CD8-positive, alpha-beta memory T cell (primary cell): ENCODE results near the gene CFAP77. TPM values are rescaled to one million over a fixed set of nuclear protein-coding genes. Genes with fewer than 3 reads are reported as not detected.
A peak's percentile ranks its signal among the peaks of the same experiment; 100 is the strongest.

ENCODE experiments used
- CTCF ChIA-PET: fragments of 350-600 bp; sonication (Branson Sonifier 250); formaldehyde crosslinking; loops from one replicate; lab custom pipeline; 2021; ENCODE audit warnings: antibody characterized with exemption; lab: Charles Lee
- POLR2A ChIA-PET: fragments of 350-600 bp; sonication (Branson Sonifier 250); formaldehyde crosslinking; loops from one replicate; lab custom pipeline; 2021; ENCODE audit warnings: antibody characterized with exemption; lab: Charles Lee
- DNase-seq, 5 donors: peaks; one replicate each; pipeline versions ENCODE4 v3.0.0 to v3.0.0-alpha.2; 2020 to 2022; ENCODE audit warnings: mixed read lengths in 1 of 5
- H3K27ac ChIP-seq: one replicate; pipeline ENCODE4 v1.7.0; 2013; ENCODE audit warnings: low read depth, mild to moderate bottlenecking, low read length, moderate library complexity
- H3K27me3 ChIP-seq: 2 replicates; pipeline ENCODE4 v1.7.0; 2013; ENCODE audit warnings: low read length, mild to moderate bottlenecking; ENCODE audit not compliant: insufficient read depth, poor library complexity, severe bottlenecking
- H3K36me3 ChIP-seq: 2 replicates; pipeline ENCODE4 v1.7.0; 2013; ENCODE audit warnings: mild to moderate bottlenecking, low read length, moderate library complexity; ENCODE audit not compliant: insufficient read depth
- H3K4me1 ChIP-seq: 2 replicates; pipeline ENCODE4 v1.7.0; 2013; ENCODE audit warnings: mild to moderate bottlenecking, low read length, moderate library complexity; ENCODE audit not compliant: insufficient read depth
- H3K4me3 ChIP-seq: 2 replicates; pipeline ENCODE4 v1.7.0; 2013; ENCODE audit warnings: mild to moderate bottlenecking, low read length
- H3K9me3 ChIP-seq: 2 replicates; pipeline ENCODE4 v1.7.0; 2013; ENCODE audit warnings: mild to moderate bottlenecking, low read length
- H3K27ac Mint-ChIP-seq, 8 donors: one replicate each; pipeline ENCODE4 v1.8.0; 2020 to 2021; ENCODE audit warnings: mixed read lengths in 8 of 8, mild to moderate bottlenecking in 6 of 8, inconsistent platforms in 3 of 8, moderate library complexity in 3 of 8
- H3K27me3 Mint-ChIP-seq, 2 donors: one replicate each; pipeline ENCODE4 v1.8.0; 2020 to 2021; ENCODE audit warnings: mixed read lengths in 2 of 2, mild to moderate bottlenecking in 1 of 2, moderate library complexity in 1 of 2
- H3K36me3 Mint-ChIP-seq, 3 donors: one replicate each; pipeline ENCODE4 v1.8.0; 2020 to 2021; ENCODE audit warnings: mixed read lengths in 3 of 3, inconsistent platforms in 1 of 3, mild to moderate bottlenecking in 1 of 3
- H3K4me1 Mint-ChIP-seq, 3 donors: one replicate each; pipeline ENCODE4 v1.8.0; 2020 to 2021; ENCODE audit warnings: mixed read lengths in 3 of 3, inconsistent platforms in 1 of 3, mild to moderate bottlenecking in 1 of 3
- H3K4me3 Mint-ChIP-seq, 7 donors: one replicate each; pipeline ENCODE4 v1.8.0; 2020 to 2021; ENCODE audit warnings: mixed read lengths in 7 of 7, mild to moderate bottlenecking in 6 of 7, moderate library complexity in 4 of 7, inconsistent platforms in 2 of 7
- H3K9me3 Mint-ChIP-seq, 5 donors: one replicate each; pipeline ENCODE4 v1.8.0; 2020 to 2022; ENCODE audit warnings: mixed read lengths in 5 of 5, mild to moderate bottlenecking in 3 of 5, moderate library complexity in 2 of 5, inconsistent platforms in 1 of 5
- polyA plus RNA-seq: library from polyadenylated mRNA; unstranded; fragments of 300-500 nt; fragmentation: Illumina TruSeq; gene quantifications from one replicate; pipeline ENCODE4 v1.2.3, GENCODE V29; 2021
- total RNA-seq, 2 experiments: library from RNA; stranded (reverse); gene quantifications; one replicate each; pipeline ENCODE4 v1.2.3, GENCODE V29; 2021

CFAP77 gene
- total and polyA plus RNA-seq, 3 experiments from 2014 or later, result not detected

DNA sequence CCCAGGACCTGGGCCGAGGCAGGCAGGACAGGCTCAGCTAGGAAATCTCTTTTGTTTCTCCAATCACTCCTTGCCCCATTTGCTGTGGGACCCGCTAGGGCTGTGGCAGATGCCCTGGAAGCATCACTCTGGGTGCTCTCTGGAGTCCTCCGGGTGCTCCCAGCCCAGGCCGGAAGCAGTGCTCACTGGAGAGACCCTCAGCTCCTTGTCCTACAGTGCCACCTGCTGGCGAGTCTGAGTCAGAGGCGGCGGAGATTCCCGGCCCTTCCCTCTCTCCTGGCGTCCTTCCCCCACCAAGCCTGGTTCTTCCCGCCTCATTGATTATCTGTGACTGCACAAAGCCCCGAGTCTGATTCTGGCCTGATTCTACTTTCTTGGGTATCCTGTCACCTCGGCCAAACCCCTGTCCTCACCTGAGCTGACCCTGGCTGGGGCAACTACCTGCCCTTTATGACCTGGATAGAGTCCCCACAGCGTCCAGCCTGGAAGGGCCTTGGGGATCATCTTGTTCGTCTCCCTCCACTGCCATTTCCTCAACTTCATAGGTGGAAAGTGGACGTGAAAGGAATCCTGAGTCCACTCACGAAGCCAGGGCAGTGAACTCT lies 165.1 kb downstream of the CFAP77 start:
- peaks cover 52 to 66% of the 10 kb centered on the region in 2 donors for H3K27me3 Mint-ChIP-seq
- no peaks in the 10 kb centered on the region for H3K9me3 Mint-ChIP-seq
- Histone ChIP-seq H3K27ac (no peak overlapping the region), H3K4me1 (no peaks in the 10 kb centered on the region), H3K4me3 (no peak overlapping the region), H3K36me3 (no peaks in the 10 kb centered on the region), H3K9me3 (no peaks in the 10 kb centered on the region), H3K27me3 (peaks cover 35% of the 10 kb centered on the region)
- no peak overlapping the region for H3K27ac Mint-ChIP-seq
- ChIA-PET CTCF (interaction anchor here (1.7 kb wide), 1 partner anchor 165 kb away, joined by 4 read pairs; the partner anchor contains the start of gene CFAP77), POLR2A (no interaction called here)
- H3K4me1 Mint-ChIP-seq, result peaks cover 0 to 1% (median 0%) of the 10 kb centered on the region in 3 donors
- DNase-seq, result peak in 4 of 5 donors; percentile 27 to 60 (median 40)
- H3K4me3 Mint-ChIP-seq, result no peak overlapping the region
- no peaks in the 10 kb centered on the region for H3K36me3 Mint-ChIP-seq

DNA sequence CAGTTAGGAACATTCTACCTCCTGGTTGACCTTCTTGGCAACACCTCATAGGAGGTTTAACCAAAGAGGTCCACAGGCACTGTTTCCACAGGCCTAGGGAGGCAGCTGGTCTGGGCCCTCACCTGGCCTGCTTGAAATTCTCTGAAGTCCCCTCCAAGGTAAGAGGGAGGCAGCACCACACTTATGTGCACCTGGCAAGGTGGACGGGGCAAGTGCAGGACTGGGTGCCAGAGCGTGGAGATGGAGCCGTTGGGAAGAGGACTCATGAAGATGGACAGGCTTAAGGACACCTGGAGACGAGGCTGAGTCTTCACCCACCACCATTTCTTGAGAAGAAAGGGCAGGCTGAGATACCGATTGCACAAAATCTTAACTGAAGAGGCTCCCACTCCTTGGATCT lies 165.8 kb downstream of the CFAP77 start:
- Histone ChIP-seq H3K4me1 (no peaks in the 10 kb centered on the region), H3K4me3 (no peak overlapping the region), H3K27me3 (peaks cover 39% of the 10 kb centered on the region), H3K27ac (no peak overlapping the region), H3K9me3 (no peaks in the 10 kb centered on the region), H3K36me3 (no peaks in the 10 kb centered on the region)
- H3K36me3 Mint-ChIP-seq, result no peaks in the 10 kb centered on the region
- ChIA-PET POLR2A (no interaction called here), CTCF (no interaction called here)
- H3K27me3 Mint-ChIP-seq, result peaks cover 53 to 69% of the 10 kb centered on the region in 2 donors
- no peaks in the 10 kb centered on the region for H3K9me3 Mint-ChIP-seq
- peaks cover 0 to 1% (median 0%) of the 10 kb centered on the region in 3 donors for H3K4me1 Mint-ChIP-seq
- no peak overlapping the region for H3K27ac Mint-ChIP-seq
- no peak overlapping the region for H3K4me3 Mint-ChIP-seq
- no peak for DNase-seq

DNA sequence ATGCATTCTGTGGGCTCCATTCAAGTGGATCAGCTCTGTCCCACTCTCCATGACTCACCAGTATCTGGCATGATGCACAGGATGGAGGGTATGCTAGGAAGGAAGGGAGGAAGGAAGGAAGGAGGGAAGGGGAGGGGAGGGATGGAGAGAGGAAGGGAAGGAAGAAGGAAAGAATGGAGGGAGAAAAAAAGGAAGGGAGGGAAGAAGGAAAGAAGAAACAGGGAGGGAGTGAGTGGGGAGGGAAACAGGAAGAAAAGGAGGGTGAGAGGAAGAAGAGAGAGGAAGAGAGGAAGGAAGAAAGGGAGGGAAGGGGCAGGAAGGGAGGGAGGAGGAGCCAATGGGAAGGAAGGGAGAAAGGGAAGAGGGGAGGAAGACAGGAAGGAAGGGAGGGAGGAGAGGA lies 167.1 kb downstream of the CFAP77 start:
- H3K27me3 Mint-ChIP-seq, result peaks cover 65 to 71% of the 10 kb centered on the region in 2 donors
- Histone ChIP-seq H3K36me3 (no peaks in the 10 kb centered on the region), H3K4me1 (peaks cover 8% of the 10 kb centered on the region), H3K27me3 (peaks cover 50% of the 10 kb centered on the region), H3K27ac (no peak overlapping the region), H3K9me3 (no peaks in the 10 kb centered on the region), H3K4me3 (no peak overlapping the region)
- no peaks in the 10 kb centered on the region for H3K9me3 Mint-ChIP-seq
- ChIA-PET POLR2A (no interaction called here), CTCF (no interaction called here)
- no peak overlapping the region for H3K4me3 Mint-ChIP-seq
- H3K4me1 Mint-ChIP-seq, result peaks cover 8 to 11% (median 10%) of the 10 kb centered on the region in 3 donors
- peak overlapping the region in 1 of 8 donors; percentile 56 for H3K27ac Mint-ChIP-seq
- DNase-seq, result no peak
- H3K36me3 Mint-ChIP-seq, result no peaks in the 10 kb centered on the region

DNA sequence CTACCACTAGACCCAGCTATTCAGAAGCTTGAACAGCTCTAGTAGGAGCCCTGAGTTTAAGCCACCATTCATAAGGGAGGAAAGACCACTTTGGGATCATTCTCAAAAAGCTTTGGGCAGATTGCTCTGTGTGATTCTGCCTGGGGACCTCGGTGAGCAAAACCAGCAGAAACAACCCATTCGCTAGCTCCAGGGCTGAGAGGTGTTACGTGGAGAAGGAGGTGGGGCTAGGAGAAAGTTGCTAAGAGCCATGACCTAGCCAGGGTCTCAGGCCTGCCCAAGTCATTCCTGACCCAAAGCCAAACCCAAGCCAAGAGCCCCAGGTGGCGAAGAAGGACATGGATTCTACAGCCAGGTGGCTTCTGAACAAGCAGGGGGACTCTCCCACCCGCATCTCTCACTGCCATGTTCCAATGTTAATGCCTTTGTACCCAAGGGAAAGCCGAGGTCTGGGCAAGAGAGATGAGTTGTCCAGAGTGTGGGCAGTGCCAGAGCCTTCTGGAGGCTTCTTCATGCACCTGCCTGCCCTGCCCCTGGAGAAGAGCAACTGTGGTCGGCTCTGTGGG lies 168.4 kb downstream of the CFAP77 start:
- DNase-seq, result no peak
- peaks cover 68 to 73% of the 10 kb centered on the region in 2 donors for H3K27me3 Mint-ChIP-seq
- Histone ChIP-seq H3K4me3 (no peak overlapping the region), H3K27me3 (peaks cover 58% of the 10 kb centered on the region), H3K9me3 (no peaks in the 10 kb centered on the region), H3K27ac (no peak overlapping the region), H3K36me3 (no peaks in the 10 kb centered on the region), H3K4me1 (peaks cover 8% of the 10 kb centered on the region)
- ChIA-PET CTCF (no interaction called here), POLR2A (no interaction called here)
- H3K9me3 Mint-ChIP-seq, result no peaks in the 10 kb centered on the region
- H3K4me3 Mint-ChIP-seq, result no peak overlapping the region
- peak overlapping the region in 1 of 8 donors; percentile 56 for H3K27ac Mint-ChIP-seq
- no peaks in the 10 kb centered on the region for H3K36me3 Mint-ChIP-seq
- peaks cover 8 to 12% (median 11%) of the 10 kb centered on the region in 3 donors for H3K4me1 Mint-ChIP-seq

DNA sequence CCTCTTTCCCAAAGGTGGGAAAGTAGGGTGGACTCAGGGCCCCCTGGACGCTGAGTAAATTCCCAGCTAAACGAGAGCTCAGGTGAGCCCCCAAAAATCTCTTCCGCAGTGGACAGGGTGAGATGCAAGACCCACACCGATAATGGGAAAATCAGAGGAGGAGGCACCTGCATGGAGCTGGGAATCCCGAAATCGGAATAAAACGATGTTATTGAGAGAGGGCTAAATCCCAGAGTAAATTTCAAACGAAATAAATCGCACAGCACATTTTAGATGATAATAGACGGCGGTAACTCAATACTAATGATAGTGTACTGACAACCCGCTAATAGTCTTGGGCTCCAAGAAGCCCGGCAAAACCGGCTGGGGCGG lies 169.4 kb downstream of the CFAP77 start:
- no peaks in the 10 kb centered on the region for H3K9me3 ChIP-seq
- H3K36me3 ChIP-seq, result no peaks in the 10 kb centered on the region
- Mint-ChIP-seq H3K9me3 (no peaks in the 10 kb centered on the region), H3K4me1 (peaks cover 8 to 12% (median 11%) of the 10 kb centered on the region in 3 donors), H3K36me3 (peaks cover 0 to 1% (median 0%) of the 10 kb centered on the region in 3 donors), H3K27me3 (peaks cover 71 to 75% of the 10 kb centered on the region in 2 donors), H3K27ac (peak overlapping the region in 1 of 8 donors; percentile 27), H3K4me3 (no peak overlapping the region)
- peaks cover 62% of the 10 kb centered on the region for H3K27me3 ChIP-seq
- no peak for DNase-seq
- H3K4me3 ChIP-seq, result no peak overlapping the region
- ChIA-PET CTCF (interaction anchor here (0.7 kb wide), 1 partner anchor 8 kb away, joined by 3 read pairs; no protein-coding TSS in a partner anchor), POLR2A (no interaction called here)
- peaks cover 8% of the 10 kb centered on the region for H3K4me1 ChIP-seq
- no peak overlapping the region for H3K27ac ChIP-seq

DNA sequence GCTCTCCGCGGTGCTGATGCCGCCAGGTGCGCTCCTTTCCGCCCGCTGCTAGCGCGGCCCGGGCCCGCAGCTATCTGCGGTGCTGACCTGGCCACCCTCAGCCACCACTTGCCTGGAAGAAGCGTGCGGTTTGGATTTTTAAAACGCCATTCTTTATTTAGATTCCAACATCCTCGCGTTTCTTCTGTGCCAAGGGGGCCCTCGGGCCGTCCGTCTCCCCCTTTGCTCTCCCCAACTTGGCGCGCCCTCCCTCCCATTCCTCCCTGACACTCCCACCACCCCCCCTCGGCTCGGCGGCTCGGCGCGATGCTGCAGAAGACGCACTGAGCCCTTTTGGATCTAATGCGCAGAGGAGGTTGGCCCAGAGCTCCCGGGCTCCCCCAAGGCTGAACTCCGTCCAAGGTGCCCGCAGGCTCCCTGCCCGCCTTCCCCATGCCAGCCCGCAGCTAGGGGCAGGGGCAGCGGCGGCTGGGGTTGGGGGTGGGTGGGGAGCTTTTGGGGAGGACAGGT lies 172.3 kb downstream of the CFAP77 start, which contains the start of gene BARHL1:
BARHL1 (plus strand) TSS at position 331 of the 510 bp plus-strand sequence. CDS start 192 bp downstream, outside the sequence.
- Histone ChIP-seq H3K9me3 (no peaks in the 10 kb centered on the region), H3K4me1 (peaks cover 8% of the 10 kb centered on the region), H3K36me3 (no peaks in the 10 kb centered on the region), H3K27ac (no peak within 1 kb of the TSS), H3K4me3 (no peak within 1 kb of the TSS), H3K27me3 (peaks cover 81% of the 10 kb centered on the region)
- Mint-ChIP-seq H3K9me3 (no peaks in the 10 kb centered on the region), H3K4me1 (peaks cover 7 to 12% (median 11%) of the 10 kb centered on the region in 3 donors), H3K4me3 (peak within 1 kb of the TSS; percentile 73 to 87 (median 77)), H3K27me3 (peaks cover 72 to 74% of the 10 kb centered on the region in 2 donors), H3K27ac (peak within 1 kb of the TSS in 4 of 8 donors; percentile 34 to 78 (median 55)), H3K36me3 (peaks cover 0 to 1% (median 0%) of the 10 kb centered on the region in 3 donors)
- ChIA-PET CTCF (no interaction called here), POLR2A (no interaction called here)
- no peak for DNase-seq

DNA sequence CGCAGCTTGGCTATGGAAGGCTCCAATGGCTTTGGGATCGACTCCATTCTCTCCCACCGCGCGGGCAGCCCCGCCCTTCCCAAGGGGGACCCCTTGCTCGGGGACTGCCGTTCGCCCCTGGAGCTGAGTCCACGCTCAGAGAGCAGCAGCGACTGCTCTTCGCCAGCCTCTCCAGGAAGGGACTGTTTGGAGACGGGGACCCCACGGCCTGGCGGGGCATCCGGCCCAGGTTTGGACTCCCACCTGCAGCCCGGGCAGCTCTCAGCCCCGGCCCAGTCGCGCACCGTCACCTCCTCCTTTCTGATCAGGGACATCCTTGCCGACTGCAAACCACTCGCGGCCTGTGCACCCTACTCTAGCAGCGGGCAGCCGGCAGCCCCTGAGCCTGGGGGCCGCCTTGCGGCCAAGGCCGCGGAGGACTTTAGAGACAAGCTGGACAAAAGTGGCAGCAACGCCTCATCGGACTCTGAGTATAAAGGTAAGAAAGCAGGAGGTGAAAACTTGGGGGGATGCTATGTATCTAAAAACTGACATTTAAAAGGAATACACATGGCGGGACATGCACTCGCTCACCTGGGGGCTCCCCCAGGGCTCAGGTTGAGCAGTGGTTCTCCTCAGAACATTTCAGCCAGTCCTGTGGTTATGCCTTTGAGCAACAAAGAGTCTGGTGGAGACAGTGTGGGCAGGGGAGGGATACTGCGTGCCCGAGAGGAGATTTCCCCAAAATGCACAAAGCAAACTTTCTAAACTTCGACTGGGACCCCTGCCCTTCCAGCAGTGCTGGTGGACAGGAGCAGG lies 173.0 kb downstream of the CFAP77 start:
- Histone ChIP-seq H3K27ac (no peak overlapping the region), H3K9me3 (no peaks in the 10 kb centered on the region), H3K36me3 (no peaks in the 10 kb centered on the region), H3K4me3 (no peak overlapping the region), H3K27me3 (peaks cover 82% of the 10 kb centered on the region), H3K4me1 (peaks cover 8% of the 10 kb centered on the region)
- peaks cover 0 to 1% (median 0%) of the 10 kb centered on the region in 3 donors for H3K36me3 Mint-ChIP-seq
- POLR2A ChIA-PET, result no interaction called here
- peaks cover 7 to 12% (median 11%) of the 10 kb centered on the region in 3 donors for H3K4me1 Mint-ChIP-seq
- CTCF ChIA-PET, result no interaction called here
- H3K27ac Mint-ChIP-seq, result no peak overlapping the region
- H3K4me3 Mint-ChIP-seq, result peak overlapping the region in 1 of 7 donors; percentile 45
- peaks cover 68 to 69% of the 10 kb centered on the region in 2 donors for H3K27me3 Mint-ChIP-seq
- no peak for DNase-seq
- H3K9me3 Mint-ChIP-seq, result no peaks in the 10 kb centered on the region
